ENCODE measurements around the gene WDFY2.
A peak's percentile ranks its signal among the peaks of the same experiment; 100 is the strongest.
"Not testable (repeated sequence)": the region's sequence is repeated elsewhere in the genome, so short reads cannot be mapped to it uniquely, and the experiment has no call there.

The WDFY2 gene, protein sequence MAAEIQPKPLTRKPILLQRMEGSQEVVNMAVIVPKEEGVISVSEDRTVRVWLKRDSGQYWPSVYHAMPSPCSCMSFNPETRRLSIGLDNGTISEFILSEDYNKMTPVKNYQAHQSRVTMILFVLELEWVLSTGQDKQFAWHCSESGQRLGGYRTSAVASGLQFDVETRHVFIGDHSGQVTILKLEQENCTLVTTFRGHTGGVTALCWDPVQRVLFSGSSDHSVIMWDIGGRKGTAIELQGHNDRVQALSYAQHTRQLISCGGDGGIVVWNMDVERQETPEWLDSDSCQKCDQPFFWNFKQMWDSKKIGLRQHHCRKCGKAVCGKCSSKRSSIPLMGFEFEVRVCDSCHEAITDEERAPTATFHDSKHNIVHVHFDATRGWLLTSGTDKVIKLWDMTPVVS

DNA sequence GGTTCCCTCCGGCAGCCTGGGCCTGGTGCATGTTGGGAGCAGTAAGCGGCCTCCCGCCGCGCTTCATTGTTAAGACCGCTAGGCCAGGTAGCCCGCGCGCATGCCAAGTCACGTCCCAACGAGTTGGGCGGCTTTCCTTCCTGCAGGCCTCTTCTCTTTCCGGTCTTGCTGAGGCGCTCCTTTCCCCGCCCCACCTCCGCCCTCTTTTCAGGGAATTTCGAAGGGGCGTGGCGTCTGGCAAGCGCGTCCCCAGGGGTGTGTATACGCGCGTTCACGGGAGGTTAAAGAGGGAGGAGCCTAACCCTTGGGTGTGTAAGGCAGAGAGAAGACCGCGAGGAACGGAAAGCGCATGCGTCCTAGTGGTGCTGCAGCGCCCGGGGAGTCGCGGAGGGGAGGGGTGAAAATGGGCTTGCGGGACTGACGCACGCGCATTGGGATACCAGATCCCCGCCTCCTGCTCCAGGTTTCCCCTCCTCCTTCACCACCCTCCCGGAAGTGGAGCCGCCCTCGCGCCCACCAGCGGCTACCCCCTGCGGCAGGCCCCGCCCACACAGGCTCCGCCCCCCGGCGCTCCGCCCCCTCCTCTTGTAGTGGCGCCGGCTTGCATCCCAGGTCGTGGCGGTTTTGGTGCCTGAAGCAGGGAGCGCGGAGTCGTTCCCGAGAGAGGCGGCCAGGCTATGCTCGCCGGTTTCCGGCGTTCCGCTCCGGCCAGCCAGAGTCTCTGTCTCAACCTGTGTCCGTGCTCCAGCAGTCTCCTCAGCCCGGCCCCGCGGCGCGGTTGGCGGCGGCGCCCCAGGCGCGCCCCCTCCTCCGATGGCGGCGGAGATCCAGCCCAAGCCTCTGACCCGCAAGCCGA lies at the start of gene WDFY2:
TSS of gene WDFY2 (plus strand) at position 588 of the 856 bp plus-strand sequence. CDS start at position 814, 226 bp downstream.
- peak; percentile 99 for DNase-seq (ENCODE audit: low read depth)

DNA sequence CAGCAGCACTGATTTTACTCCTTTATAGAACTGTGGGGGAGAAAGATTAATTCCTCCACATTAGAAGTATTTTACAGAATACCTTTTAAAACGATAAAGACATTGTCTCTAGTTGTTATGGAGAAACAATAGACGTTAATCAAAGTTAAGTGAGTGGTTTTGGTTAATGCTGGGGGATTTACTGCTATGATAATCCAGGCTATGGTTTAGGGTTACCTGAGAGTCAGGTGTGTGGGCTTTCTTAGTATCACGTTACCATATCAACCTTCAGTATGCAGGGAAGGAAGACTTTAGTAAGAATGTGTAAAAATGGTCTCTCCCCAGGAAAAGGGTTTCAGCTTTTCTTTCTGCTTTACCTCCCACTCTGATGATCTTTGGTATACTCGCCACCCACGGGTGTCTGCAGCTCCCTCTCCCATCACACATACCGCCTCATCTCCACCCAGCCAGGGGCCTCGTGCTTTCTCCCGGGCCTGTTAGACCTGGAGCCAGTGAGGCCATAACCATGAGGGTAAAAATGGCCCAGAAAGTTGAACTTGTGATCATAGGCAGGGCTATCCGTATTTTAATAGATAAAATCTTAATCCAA lies 45.6 kb upstream of the WDFY2 start:
- DNase-seq (ENCODE audit: low read depth), result no peak

DNA sequence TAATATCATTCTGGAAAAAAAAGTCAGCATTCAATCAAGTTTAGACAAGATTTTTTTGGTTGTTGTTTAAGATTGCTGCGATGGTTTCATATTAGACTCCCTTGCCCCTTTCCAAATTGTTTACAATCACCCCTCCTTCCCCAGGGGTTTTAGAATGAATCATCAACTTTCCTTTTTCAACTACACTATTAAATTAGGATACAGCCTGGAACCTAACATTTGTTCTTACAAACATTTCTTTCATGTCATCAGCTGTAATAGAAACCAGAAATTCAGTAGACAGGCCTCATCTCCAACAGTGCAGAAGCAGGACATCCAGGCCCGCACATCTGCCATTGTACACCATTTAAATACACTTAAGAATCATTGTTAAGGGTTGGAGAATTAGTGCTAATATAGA lies 44.4 kb upstream of the WDFY2 start:
- DNase-seq (ENCODE audit: low read depth), result no peak

DNA sequence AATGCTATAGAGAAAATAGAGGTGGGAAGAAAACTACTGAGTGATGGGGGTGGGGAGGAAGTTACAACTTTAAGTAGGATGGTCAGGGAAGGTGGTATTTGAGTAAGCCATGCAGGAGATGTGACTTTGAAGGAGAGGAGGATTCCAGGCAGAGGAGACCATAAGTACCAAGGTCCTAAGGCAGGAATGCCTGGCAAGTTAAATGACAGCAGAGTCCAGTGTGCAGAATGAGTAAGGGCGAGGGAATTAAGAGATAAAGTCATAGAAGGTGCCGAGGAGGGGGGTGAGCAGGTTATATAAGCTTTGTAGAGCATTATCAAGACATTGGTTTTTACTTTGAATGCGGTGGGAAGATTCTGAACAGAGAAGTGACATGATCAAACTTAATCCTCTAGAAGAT lies 43.2 kb upstream of the WDFY2 start:
- no peak for DNase-seq (ENCODE audit: low read depth)

DNA sequence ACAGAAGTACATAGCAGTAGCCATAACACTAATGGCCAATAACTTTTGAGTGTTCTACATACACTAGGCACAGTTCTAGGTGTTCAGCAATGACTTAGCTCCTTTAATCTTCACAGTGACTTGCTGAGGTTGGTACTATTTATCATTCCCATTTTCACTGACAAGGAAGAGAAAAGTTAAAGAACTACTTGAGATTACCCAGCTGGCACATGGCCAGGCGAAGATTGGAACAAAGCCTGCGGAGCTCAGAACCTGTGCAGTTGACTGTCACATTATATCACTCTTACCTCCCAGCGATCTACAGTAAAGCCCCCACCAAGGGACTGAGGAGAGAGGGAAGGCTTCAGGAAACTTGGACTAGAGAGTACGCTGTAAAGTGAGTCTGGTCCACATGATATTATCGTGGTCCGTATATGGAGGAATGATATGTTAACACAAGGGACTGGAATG lies 42.4 kb upstream of the WDFY2 start:
- DNase-seq (ENCODE audit: low read depth), result no peak

DNA sequence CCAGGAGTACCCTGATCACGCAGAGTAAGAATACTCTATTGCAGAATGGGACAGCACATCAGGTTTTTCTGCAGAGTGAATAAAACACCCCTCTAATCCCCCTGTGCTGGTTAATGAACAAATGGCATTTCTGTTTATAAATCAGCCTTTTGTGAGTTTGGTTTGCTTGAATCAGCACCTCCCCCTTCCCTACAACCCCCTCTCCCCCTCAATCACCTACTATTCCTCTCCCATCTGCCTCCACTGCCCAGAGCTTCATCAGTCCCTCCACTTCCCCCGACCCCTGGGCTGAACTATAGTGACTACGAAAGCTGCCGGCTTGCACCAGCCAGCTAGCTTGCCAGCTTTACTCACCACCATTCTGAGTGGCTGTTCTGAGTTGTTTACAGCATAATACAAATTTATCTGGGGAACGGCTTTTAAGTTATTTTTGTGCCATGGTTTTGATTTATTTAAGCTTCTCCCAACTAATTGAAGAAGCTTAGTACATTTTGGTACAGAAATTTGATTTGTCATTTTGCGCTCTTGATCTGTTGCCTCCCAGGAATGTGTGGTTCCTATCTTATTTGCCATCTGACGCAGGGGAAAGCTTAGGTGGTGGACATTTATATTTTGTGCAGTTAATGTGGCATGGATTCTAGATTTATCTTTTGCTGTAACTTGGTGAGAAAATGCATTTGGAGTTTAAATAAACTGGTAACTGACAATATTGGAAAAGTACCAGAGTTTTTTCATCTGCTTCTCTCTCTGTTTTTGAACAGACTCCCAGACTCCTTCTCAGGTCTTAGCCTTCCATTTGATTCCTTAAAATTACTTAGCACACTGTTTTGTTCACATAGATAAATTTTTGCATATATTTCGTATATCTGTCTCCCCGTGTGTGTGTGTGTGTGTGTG lies 41.7 kb upstream of the WDFY2 start:
- no peak for DNase-seq (ENCODE audit: low read depth)

DNA sequence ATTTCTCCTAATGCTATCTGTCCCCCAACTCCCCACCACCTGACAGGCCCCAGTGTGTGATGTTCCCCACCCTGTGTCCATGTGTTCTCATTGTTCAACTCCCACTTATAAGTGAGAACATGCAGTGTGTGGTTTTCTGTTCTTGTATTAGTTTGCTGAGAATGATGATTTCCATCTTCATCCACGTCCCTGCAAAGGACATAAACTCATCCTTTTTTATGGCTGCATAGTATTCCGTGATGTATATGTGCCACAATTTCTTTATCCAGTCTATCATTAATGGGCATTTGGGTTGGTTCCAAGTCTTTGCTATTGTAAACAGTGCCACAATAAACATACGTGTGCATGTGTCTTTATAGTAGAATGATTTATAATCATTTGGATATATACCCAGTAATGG lies 38.8 kb upstream of the WDFY2 start:
- not testable (repeated sequence) for DNase-seq (ENCODE audit: low read depth)

DNA sequence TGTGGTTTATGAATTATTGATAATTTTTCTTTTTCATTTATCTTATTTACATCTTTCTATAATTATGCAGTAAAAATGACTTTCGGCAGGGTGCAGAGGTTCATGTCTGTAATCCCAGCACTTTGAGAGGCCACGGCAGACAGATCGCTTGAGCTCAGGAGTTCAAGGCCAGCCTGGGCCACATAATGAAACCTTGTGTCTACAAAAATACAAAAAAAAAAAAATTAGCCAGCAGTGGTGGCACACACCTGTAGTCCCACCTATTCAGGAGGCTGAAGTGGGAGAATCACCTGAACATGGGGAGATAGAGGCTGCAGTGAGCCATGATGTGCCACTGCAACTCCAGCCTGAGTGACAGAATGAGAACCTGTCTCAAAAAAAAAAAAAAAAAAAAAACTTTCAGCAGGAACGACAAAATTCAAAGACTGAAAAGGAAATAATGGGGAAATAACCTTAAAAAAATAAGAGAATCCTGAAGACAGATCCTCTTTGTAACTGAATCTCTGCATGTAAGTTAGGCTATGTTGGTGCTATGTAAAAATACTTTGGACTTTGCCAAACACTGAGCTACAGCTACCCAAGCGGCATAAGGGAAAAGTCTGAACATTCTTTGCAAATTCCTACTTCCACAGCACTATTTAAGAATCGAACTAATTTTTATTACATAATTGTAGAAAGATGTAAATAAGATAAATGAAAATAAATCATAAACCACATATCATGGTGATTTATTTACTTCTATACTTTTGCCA lies 36.7 kb upstream of the WDFY2 start:
- DNase-seq (ENCODE audit: low read depth), result no peak

DNA sequence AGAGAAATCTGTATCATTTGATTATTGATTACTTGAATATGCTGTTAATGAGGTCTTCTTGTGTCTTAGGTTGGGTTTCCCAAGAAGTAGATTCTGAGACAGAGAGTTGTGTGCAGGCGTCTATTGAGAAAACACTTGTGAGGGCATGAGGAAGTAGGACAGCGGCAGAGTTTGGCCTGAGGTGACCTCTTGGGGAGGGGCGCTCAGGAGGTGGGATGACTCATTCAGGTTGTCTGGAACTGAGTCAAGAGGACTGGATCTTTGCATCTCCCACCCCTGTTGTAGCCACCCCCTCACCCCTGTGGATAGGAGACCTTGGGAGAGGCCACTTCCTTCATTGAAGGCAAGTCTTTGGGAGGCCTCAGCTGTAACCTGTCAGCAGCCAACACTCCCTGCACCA lies 35.2 kb upstream of the WDFY2 start:
- DNase-seq (ENCODE audit: low read depth), result no peak

DNA sequence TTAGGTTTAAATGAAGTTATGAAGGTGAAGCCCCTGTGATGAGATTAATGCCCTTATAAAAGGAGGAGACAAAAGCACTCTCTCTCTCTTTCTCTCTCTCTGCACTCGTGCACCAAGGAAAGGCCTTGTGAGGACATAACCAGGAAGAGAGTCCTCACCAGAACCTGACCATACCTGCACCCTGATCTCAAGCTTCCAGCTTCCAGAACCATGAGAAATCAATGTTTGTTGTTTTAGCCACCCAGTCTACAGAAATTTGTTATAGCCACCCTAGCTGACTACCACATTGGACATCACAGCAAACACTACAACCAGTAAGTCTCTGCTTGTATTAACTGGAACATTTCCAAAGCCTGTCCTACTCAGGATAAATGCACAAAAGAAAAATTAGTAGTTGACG lies 34.7 kb upstream of the WDFY2 start:
- DNase-seq (ENCODE audit: low read depth), result no peak

DNA sequence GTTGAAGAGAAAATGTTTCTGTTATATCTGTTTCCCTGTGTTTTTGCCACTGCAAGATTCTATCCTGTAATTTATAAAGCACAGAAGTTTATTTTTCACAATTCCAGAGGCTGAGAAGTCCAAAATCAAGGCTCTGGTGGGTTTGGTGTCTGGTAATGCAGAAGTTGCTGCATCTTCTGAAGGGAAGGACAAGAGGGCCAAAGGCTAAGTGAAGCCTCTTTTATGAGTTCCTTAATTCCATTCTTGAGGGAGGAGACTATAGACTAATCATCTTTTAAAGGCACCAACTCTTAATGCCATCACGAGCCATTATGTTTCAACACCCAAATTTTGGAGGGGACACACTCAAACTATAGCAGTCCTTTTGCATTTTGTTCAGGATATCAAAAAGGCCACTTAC lies 34.1 kb upstream of the WDFY2 start:
- no peak for DNase-seq (ENCODE audit: low read depth)

DNA sequence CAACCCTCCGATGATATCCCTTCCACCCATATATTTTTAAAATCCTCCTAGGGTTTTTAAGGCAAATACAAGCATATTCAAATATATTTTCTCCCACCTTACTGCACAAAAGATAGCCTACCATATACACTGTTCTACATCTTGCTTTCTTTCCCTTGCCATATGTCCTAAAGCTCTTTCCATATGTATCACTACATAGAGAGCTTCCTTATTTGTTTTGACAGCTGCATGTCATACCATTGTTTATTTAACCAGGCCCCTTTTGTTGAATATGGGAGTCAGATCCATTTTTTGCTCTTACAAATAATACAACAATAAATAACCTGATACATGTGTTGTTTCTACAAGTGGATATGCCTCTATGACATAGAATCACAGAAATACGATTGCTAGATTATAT lies 32.8 kb upstream of the WDFY2 start:
- DNase-seq (ENCODE audit: low read depth), result no peak

DNA sequence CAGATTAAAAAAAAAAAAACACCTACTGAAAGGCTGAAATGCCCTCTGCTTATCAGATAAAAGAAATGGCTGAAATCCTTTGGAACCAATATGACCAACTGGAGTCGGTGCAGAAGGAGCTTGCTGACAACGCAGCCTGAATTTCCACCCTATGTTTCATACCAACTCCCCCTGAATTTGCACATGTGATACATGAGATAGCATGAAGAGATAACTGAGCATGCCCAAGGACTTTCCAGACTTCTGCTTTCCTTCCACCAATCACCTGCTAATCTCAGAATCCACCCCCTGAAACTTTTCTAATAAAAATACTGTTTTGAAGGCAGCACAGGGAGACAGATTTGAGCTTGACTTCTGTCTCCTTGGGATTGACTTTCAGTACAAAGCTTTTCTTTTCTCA lies 32.2 kb upstream of the WDFY2 start:
- no peak for DNase-seq (ENCODE audit: low read depth)

DNA sequence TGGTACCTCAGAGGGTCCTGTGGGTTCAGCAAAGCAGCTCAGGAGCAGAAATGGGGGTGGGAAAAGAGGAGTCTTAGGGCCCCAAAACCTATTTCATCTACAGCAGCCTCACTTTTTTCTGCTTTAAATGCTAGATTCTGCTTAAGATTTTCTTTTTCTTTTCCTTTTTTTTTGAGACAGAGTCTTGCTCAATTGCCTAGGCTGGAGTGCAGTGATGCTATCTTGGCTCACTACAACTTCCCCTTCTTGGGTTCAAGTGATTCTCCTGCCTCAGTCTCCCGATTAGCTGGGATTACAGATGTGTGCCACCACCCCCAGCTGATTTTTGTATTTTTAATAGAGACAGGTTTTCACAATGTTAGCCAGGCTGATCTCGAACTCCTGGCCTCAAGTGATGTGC lies 30.7 kb upstream of the WDFY2 start:
- DNase-seq (ENCODE audit: low read depth), result no peak

DNA sequence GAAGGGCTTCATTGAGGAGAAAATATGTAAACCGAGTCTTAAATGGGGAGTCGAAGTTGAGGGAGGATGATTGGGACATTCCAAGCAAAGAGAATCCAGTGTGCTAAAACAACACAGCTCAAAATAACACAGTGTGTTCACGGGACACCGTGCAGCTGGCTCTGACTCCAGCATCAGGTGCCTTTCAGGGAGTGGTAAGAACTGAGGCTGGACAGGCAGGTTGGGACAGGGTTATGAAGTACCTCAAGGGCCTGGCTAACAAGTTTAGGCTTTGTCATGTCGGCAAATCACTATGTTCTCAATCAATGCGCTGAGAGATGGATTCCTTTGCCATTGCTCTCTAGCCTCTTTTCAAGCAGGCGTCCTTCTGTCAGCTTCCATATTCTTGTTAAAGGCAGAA lies 27.5 kb upstream of the WDFY2 start:
- DNase-seq (ENCODE audit: low read depth), result no peak

DNA sequence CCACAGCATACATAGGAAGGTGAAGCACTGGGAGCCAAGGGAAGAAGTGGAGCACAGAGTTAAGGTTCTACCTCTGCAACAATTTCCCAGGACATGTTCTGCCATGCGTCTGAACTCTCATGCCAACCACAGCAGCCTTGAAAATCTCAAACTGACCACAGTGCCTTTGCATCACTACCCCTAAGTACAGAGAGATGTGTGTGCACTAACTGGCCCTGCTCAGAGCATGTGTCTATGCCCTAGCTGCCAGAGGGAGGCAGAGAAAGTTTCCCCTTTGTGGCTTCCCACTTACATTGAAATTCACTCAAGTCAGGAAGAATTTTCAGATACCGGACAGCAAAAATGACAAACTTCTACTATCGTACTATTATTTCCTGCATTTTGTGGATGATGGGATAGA lies 26.8 kb upstream of the WDFY2 start:
- no peak for DNase-seq (ENCODE audit: low read depth)

DNA sequence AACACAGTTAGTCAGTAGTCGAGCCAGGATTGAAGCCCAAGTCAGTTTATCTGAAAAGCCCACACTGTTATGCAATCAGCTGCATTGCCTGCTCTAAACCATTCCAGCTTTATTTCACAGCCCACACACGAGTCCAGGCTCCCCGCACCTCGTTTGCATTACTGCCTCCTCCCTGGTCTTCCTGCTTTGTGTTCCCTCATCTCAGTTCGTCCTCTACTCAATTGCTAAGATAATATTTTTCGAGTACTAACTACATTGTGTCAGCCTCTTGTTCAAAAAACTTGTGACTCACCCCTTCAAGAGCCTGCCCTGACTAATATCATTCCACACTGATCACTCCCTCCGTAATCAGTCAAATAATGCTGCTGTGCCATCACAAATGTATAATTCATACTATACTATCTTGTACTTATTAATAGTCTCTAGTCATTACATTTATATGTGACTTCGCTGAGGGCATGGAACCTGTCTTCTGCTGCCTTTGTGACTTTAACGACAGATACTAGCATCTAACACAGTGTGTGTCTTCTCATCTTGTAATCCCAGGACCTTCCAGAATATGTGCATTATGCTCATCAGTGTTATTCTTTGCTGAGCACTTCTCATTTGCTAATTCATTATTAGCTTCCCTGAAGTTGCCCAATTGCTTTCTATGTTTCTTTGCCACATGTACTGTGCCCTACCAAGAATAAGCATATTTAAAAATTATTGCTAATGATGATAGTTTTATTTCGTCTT lies 26.2 kb upstream of the WDFY2 start:
- DNase-seq (ENCODE audit: low read depth), result no peak

DNA sequence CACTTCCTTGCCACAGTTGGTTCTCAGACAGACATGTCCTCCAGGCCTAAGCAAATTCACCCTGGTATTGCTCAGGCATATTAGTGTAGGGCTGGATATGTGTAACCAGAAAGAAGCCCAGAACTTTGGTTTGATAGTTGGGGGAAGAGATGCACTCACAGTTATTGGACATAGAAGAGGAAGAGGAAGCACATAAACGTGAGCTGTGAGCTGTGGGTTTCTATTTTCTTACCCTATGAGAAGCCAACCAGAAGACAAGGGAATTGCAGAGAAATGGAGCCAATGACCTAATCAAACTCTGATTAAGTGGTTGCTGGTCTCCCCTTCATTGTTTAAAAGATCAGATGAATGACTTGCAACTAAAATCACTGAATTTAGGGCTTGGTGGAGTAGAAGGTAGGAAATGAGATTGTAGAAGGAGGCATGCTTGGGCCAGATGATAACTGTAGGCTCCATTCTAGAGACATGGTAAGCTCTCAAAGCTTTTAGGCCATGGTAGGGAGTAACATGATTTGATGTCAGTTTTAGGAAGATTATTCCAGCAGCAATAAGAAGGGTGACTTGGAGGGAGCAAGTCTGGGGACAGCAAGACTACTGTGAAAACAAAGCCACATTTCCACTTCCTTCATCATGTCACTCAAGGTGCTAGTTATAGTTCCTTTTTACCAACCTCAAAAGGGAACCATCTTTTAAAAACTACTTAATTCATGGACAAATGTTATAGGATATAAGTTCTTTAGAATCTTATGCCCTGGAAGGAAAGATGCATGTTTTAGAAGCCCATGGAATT lies 24.1 kb upstream of the WDFY2 start:
- DNase-seq (ENCODE audit: low read depth), result no peak

DNA sequence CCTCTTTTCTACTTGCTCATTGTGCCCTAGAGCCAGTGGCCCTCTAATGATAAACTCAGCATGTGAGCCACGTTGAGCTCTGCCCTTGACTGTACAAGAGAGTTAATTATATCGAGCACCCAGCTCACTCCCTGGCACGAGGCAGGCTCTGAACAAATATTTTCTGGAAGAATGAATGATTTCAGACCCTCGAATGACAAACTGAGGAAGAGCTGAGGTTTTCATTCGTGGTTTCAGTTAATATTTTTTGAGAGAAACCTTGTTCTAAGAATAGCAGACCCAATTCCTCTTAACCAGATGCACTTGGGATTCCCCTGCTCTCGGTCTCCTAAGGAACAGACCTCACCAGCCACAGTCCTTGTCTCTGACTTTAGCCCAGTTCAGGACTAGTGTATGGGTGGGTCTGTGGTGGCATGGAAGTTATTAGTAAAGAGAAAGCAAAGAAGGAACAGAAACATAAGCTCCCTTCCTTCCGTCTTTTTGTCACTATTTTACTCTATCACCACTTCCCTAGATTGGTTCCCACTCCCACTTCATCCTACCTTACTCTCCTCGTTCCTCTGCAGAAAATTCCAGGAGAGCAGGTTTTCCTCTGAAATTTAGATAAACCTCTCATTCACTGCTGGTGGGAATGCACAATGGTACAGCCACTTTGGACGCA lies 22.1 kb upstream of the WDFY2 start:
- no peak for DNase-seq (ENCODE audit: low read depth)

Measured in stimulated activated CD8-positive, alpha-beta memory T cell treated with anti-CD3 and anti-CD28 coated beads, Interleukin-12 subunit alpha, Interleukin-12 subunit beta, amount 100 ng/mL, for 1 hour (primary cell).